Kasumi-1 (cell line): ENCODE measurements around the gene LRRC47.
"Not testable (repeated sequence)": the region's sequence is repeated elsewhere in the genome, so short reads cannot be mapped to it uniquely, and the experiment has no call there.

Experiments used
- DNase-seq, 2 experiments: peaks; one replicate each; lab custom pipeline; 2025; lab: John Stamatoyannopoulos, UW

LRRC47 gene

DNA sequence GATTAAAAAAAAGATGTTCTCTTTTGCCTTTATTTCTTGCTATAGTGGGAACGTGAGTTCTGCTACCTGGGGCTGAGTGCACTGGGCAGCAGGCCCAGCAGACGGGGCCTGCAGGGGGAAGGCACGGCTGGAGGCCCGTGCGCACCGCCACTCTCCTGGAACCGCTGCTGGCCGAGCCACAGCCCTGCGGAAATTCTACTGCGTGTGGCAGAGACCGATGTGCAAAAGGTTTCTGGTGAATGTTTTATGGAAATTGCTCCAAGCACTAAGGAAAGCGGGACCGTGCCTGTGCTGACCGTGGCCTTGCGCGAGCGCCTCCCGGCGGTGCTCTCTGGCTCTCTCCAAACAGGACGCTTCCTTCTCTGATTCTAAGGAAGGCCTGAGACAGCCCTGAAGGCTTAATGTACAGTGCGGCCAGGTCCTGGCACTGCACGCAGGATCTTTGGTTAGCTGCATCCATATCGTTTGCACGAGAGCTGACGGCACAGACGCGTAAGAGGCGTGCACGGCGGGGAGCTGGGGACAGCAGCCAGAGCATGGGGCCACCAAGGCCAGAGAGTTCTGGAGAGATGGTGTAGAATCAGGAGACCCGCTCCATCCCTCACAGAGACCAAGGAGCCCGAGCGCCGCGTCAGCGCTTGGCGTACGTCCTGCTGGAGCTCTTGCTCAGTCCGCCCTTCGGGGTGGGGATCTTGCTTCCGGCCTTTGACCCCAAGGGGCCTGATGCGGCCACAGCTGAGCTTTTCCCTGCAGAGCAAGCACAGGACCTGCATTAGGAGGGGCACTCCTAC is 18.7 kb upstream of the LRRC47 start:
- no peak for DNase-seq

DNA sequence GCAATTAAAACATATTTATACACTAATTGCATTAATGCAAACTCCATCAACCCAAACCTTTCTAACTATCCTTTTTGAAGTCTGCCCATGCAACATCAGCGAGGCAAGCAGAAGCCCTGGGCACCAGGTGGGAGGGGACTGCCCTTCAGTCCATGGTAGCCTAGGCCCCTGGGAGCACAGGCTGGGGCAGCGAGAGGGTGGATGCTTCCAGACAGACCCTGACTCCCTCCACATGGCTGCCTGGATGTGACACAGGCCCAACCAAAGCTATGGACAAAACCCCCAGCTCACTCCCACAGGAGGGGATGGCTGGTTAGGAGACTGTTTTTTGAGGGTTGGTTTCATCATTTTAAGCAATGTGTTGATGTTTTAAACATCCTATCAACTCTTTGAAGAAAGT is 17.8 kb upstream of the LRRC47 start:
- no peak for DNase-seq

DNA sequence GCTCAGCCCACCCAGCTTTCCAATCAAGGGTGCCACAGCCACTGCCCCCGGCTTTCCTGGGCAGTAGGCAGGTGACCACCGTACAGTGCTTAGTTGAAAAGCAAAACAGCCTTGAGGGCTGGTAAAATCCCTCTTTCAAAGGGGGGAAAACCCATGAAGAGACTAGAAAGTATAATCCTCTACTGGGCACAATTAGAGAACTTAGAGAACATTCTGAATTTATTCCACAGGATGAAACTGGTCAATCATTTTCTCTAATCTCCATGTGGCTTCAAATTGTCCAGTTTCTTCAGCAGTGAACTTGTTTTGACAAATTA is 15.3 kb upstream of the LRRC47 start:
- DNase-seq, result no peak

DNA sequence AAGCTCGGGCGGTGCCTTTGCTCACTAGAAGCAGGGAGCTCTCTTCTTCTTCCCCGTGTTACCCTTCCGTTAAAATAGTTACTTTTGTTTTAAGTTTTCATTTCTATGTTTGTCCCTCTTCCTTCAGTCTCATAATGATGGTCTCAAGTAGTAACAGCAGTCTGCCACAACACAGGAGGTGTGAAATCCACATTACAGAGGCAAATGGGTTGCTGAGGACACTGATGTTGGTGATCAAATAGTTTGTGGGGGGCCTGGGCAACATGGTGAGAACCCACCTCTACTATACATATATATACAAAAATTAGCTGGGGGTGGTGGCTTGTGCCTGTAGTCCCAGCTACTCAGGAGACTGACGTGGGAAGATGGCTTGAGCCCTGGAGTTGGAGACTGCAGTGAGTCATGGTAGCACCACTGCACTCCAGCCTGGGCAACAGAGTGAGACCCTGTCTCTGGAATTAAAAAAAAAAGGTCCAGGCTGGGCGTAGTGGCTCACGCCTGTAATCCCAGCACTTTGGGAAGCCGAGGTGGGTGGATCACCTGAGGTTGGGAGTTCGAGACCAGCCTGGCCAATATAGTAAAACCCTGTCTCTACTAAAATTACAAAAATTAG is 14.0 kb upstream of the LRRC47 start:
- not testable (repeated sequence) for DNase-seq

DNA sequence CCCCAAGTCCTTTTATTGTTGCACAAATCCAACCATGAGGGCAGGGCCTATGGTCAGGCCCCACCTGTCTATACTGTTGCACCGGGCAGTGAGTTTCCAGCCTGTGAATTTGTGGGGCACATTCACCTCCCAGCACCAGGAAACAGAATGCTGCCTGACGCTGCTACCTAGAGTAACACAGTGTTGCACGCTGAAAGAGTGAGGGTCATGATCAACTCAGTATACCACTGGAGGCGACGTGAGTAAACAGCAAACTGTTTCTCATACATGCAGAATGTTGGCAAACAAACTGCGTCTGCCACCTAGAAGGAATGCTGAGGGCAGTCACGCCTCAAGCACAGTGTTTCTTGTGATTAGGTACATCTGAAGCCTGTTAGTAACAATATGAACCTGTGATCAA is 13.4 kb upstream of the LRRC47 start:
- DNase-seq, result no peak

DNA sequence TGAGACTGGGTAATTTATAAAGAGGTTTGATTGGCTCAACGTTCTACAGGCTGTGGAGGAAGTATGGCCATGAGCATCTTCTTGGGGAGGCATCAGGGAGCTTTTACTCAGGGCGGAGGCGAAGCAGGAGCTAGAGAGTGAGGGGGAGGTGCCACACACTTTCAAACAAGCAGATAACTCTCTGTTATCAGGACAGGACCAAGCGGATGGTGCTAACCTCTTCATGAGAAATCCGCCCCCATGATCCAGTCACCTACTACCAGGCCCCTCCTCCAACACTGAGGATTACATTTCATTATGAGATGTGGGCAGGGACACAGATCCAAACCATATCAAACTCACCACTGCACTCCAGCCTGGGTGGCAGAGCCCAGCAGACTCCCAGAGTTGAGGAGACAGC is 11.5 kb upstream of the LRRC47 start:
- DNase-seq, result no peak

DNA sequence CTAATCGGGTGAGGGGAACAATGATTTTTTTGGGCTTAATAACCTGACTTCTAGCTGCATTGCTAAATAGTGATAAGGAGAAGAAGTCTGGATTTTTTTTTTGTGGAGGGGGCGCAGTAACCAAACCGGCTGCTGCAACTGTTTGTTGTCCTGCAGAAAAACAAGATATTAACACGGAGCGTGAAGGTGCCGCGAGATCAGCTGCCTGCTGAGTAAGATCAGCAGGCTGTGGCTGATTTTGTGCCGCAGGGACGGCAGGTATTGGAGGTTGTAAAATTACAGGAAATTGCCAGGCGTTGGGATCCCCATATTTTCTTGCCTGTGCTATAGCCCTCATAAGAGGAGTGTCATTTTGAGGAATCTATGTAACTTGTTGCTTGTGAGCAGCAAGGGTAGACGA is 8.7 kb upstream of the LRRC47 start:
- DNase-seq, result no peak

DNA sequence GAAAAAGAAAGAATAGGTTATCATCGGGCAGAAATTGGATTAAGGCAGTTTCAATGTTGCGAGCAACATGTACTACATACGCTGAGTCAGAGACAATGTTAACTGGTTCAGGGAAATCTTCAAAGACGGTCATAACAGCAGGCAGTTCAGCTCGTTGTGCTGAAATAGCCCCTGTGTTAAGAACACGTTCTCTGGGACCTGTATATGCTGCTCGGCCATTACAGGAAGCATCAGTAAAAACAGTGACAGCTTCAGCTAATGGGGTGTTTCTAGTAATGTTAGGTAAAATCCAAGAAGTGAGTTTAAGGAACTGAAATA is 8.3 kb upstream of the LRRC47 start:
- not testable (repeated sequence) for DNase-seq

DNA sequence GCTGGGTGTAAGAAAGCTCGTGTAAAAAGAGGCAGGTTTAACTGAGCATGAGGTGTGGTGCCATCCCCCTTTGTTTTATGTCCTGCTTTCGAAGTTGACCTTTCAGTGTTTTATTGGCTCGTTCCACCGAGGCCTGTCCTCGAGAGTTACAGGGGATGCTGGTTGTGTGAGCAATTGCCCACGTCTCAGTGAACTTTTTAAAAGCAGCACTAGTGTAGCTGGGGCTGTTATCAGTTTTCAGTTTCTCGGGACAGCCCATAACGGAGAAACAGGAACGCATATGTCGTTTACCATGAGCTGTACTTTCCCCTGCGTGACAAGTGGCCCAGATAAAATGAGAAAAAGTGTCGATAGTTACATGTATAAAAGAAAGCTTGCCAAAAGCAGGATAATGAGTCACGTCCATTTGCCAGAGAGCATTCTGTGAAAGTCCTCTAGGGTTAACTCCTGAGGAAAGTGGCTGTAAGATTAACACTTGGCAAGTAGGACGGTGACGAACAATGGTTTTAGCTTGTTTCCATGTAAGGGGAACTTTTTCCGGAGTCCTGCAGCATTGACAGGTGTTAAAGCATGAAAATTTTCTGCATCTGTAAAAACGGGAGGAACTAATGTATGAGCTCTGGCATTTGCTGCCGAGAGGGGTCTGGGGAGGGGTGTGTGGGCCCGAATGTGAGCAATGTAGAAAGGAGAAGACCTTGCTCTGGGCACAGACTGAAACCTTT is 7.8 kb upstream of the LRRC47 start:
- DNase-seq, result no peak

DNA sequence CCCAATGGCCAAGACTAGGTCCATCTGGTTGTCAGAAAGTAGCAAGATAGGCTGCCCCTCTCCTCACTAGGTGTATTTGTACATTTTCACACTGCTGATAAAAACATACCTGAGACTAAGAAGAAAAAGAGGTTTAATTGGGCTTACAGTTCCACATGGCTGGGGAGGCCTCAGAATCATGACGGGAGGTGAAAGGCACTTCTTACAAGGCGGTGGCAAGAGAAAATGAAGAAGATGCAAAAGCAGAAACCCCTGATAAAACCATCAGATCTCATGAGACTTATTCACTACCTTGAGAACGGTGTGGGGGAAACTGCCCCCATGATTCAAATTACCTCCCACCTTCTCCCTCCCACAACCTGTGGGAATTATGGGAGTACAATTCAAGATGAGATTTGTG is 4.5 kb upstream of the LRRC47 start:
- DNase-seq, result not testable (repeated sequence)

DNA sequence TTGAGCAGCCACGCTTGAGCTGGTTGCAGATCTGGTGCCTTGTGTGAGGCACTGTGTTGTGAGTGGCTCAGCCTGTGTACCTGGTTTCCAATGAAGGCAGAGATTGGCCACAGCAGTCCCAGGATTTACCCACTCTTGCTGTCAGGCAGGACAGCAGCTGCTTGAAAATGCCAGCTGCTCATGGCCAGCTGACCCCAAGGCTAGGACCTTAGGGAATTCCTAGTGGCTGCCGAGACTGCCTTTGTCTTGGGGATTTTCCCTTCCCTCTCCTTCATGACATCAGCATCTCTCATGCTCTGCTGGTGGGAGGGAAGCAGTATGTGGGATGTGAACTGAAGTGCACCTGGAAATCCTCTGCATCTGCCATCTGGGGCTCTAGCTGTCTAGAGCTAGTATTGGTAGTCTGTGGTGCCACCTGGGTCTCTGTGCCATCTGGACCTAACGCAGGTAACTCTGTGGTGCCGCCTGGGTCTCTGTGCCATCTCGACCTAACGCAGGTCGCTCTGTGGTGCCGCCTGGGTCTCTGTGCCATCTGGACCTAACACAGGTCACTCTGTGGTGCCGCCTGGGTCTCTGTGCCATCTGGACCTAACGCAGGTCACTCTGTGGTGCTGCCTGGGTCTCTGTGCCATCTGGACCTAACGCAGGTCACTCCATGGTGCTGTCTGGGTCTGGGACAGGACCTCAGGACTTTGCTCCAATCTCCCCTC is 3.8 kb upstream of the LRRC47 start:
- no peak for DNase-seq

DNA sequence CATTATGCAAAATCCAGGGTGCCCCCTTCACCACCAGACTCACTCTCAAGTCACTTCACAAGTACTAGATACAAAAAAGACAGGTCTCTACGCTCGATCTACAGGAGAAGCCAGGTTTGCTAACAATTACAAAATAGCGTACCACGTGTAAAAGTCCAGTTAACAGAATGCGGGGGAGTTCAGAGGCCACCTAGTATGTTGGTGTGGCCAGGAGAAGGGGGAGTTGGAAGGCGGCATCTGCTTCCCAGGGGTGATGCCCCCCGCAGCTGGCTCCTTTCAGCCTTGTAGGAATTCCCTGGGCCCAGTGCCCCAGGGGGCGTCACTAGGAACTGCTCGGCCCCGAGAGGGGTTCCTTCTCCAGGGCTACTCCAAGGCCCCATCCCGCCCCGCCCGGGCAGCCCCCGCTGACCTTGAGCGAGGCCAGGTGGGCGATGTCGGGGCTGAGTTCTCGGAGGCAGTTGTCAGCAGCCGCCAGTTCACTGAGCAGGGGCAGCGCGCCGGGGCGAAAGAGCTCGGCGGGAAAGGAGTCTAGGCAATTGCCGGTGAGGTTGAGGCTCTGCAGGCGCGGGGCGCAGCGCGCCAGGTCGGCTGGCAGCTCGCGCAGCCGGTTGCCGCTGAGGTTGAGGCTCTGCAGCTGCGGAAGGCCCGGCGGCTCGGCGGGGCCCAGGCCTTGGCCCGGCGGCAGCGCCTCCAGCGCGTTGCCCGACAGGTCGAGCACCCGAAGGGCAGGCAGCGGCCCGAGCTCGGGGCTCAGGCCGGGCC is 664 bp downstream of the LRRC47 start:
- no peak for DNase-seq

DNA sequence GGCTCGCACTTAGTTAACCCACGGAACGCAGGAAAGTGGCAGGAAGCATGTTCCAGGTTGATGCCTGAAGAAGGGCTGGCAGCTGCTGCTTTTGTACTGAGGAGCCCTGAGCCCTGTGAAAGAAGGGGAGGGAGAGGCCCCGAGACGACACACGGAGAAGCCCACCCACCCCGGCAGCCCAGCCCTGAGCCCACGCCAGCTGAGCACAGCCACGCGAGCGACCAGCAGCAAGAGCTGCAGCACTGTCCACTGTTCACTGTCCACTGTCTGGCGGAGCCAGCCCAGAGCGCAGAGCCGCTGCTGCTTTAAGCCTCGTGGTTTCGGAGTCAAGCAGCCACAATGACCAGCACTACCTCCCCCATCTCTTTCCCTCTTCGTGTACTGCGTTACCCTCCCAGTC is 5.3 kb downstream of the LRRC47 start:
- no peak for DNase-seq

DNA sequence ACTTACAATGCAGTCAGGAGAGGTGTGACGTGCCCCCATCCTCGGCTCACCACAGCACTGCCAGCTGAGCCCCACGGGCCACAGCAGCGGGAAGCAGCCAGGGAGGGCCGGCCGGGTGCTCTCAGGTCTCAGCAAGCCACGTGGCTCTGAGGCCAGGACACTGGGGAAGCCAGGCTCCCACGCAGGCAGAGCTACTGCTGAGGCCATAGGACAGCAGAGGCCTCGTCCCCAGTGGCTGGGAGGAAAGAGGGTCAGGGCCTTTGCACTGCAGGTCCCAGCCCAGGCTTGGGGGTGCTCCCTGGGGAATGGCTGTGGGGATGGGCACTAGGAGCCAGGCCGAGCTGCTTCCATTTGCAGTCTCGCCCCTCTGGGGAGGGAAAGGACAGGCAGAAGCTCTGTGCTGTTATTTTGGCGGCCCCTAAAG is 5.8 kb downstream of the LRRC47 start:
- DNase-seq, result no peak

DNA sequence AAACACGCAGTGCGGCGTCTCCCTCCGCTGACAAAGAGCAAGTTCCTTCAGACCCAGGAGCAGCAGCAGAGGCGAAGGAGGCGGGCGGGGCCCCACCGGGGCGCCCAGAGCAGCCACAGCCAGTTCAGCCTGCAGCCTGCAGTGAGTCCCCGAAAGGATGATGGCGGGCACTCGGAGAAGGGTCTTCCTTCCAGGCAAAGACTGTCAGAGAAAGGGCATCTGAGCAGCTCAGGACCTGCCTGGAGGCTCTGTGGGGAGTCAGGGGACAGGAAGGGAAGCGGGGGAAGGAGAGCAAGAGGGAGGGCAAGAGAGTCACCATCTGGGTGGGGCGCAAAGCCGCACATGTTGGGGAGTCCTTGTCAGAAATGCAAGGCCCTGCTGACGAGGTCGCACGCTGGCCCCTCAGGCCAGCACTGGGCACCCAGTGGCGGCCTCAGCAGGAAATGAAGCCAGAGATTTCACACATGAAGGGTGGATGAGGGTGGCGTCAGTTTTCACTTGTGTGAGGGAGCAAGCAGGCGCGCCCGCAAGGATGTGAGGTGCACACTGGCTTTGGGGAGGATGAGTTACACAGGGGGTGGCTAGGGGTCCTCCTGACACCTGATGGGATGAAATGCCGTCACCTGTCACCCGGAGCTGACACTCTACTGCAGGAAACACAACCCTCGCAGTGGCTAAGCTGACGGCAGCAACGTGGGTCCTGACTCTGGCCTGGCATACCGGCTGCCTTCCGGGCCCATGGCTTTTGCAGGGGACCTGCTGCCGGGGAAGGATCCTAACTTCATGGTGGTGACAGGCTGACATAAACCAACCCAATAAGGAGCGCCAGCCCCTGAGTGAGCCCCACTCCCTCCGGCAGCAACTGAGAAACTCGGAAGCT is 6.6 kb downstream of the LRRC47 start:
- DNase-seq, result no peak

DNA sequence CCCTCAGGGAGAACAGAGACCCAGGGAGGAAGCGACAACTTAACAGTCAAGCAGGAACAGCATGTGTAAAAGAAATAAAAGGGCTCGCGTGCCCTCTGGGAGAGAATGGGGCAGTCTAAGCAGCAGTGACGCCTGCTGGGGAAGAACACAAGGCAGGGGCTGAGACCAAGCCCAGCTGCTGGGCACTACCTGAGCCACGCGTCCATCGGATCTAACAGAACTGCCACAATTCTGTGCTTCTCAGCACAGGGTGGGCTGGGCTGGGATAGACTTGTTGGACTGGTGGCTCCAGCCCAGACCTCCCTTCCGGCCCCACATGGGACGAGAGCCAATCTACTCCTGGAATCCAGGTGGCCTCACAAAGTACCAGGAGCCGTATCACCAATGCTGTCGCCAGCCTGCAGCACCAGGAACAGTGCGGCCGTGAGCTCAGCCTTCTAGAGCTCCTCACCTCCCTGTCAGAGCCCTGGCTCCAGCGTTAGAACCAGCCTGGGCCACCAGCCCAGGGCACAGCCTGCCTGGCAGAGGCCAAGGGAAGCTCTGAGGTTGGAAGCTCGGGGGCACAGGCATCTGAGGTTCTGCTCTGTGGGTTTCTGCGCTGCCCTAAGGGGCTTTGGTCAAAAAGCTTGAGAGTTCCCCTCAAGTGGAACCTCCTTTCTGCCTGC is 7.4 kb downstream of the LRRC47 start:
- DNase-seq, result no peak

DNA sequence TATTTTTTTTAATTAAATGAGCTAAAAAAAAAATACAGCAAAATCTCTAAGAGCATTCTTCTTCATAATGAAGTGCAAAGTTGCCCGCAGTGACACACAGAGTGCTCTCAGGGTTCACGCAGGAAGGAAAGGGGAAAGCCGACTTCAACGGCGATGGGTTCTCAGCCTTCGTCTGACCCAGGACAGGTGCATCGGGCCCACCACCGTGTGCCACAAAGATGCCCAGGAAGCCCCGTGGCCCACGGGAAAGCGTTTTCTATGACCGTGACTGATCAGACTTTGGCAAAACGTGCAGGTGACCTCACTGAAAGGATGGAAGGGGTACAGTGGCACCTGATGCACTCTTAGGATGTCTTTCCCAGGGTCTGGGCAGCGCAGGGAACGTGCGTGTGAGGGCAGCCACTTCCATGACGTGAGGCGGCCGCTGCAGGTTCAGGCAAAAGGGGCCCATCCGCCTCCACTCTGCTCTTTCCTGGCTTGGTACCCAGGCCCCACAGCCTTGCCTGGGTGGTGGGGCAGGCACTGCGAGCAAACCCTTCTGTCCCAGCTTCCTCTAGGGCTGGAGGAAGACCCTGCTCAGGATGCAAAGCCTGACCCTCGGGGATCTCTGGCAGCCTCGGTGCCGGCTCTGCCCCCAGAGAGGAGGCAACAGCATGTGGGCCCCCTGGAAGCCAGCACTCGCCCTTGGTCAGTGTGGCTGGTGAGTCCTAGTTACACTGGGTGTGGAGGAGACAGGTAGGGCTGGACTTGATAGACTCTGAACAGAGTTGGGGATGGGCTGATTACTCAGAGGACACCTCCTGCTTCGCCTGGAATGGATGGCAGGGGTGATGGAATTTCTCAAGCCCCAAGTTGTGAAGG is 8.3 kb downstream of the LRRC47 start:
- no peak for DNase-seq

DNA sequence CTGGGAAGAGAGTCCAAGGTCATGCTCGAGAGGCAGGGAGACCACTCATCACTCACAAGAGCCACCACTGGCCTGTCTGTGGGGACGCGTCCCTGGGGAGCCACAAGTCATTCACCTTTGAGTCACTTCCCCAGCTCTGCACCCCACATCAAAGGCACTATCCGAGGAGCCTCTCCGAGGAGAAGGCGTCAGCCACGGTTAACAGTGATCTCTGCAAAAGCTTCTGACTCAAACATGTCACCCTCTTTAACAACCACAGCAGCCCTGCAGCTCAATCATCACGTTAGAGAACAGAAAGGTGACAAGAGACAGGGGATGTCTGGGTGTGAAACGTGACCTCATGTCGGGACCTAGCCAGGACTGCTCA is 9.0 kb downstream of the LRRC47 start:
- no peak for DNase-seq

DNA sequence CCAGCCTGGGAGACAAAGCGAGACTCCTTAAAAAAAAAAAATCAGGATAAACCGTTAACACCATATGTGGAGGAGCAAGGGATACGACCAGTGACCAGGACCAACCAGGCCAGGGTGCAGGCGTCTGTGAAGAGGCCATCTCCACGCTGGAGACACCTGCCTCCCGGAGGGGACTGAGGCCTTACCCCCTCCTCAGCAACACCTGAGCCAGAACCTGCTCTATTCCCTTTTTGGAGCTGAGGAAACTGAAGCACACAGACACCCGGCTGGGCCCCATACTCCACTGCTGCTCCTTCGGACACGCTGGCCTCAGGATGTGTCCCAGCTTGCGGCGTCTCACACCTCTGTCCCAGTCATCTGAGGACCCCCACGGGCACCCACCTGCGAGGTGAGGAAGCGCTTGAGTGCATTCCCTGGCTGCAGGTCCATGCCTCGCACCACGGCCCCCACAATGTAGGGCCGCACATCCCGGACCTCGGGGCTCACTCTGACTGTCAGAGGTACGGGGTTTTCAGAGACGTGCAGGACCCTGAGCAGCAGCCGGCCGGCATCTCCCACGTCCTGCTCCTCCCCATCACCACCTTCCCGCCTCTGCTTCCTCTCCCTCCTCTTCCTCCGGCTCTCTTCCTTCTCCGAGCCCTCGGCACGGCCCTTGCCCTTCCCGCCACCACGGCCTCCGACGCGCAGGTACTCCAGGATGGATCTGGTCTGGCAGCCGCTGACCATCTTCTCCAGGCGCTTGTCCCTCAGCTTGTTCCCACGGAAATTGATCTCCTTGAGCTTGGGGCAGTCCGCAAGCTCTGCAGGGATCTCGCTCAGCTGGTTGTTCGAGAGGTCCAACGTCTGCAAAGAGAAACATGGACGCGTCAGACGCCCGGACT is 9.6 kb downstream of the LRRC47 start:
- DNase-seq, result no peak
